ENCODE data around the gene GRIK1. TPM values are rescaled to one million over a fixed set of nuclear protein-coding genes. Genes with fewer than 3 reads are reported as not detected.

GRIK1 gene
- total RNA-seq, 1 experiment from 2014 or later = 0.09 TPM

- TF ChIP-seq ZBTB43 (CRISPR knock-in tag; IDR thresholded peaks at IDR 0.05) = no peak
- TF ChIP-seq, protein P1, sequence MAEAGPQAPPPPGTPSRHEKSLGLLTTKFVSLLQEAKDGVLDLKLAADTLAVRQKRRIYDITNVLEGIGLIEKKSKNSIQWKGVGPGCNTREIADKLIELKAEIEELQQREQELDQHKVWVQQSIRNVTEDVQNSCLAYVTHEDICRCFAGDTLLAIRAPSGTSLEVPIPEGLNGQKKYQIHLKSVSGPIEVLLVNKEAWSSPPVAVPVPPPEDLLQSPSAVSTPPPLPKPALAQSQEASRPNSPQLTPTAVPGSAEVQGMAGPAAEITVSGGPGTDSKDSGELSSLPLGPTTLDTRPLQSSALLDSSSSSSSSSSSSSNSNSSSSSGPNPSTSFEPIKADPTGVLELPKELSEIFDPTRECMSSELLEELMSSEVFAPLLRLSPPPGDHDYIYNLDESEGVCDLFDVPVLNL (CRISPR knock-in tag; IDR thresholded peaks at IDR 0.05; ENCODE audit: borderline replicate concordance, low read depth) = no peak
- TF ChIP-seq GTF2I (CRISPR knock-in tag; conservative IDR thresholded peaks at IDR 0.05) = no peak
- no peak for TF ChIP-seq NFATC4 (CRISPR knock-in tag; IDR thresholded peaks at IDR 0.05)
- no peak for TF ChIP-seq ZNF396 (CRISPR knock-in tag; IDR thresholded peaks at IDR 0.05; ENCODE audit: borderline replicate concordance)
- no peak for TF ChIP-seq ZNF512 (CRISPR knock-in tag; IDR thresholded peaks at IDR 0.05; ENCODE audit: borderline replicate concordance)
- TF ChIP-seq, protein P2, sequence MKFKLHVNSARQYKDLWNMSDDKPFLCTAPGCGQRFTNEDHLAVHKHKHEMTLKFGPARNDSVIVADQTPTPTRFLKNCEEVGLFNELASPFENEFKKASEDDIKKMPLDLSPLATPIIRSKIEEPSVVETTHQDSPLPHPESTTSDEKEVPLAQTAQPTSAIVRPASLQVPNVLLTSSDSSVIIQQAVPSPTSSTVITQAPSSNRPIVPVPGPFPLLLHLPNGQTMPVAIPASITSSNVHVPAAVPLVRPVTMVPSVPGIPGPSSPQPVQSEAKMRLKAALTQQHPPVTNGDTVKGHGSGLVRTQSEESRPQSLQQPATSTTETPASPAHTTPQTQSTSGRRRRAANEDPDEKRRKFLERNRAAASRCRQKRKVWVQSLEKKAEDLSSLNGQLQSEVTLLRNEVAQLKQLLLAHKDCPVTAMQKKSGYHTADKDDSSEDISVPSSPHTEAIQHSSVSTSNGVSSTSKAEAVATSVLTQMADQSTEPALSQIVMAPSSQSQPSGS (CRISPR knock-in tag; IDR thresholded peaks at IDR 0.05; ENCODE audit: borderline replicate concordance, low read depth) = no peak
- no peak for TF ChIP-seq CDX4 (CRISPR knock-in tag; IDR thresholded peaks at IDR 0.05; ENCODE audit: borderline replicate concordance)
- TF ChIP-seq TP53 (CRISPR knock-in tag; IDR thresholded peaks at IDR 0.05) = no peak
- TF ChIP-seq MLX (CRISPR knock-in tag; IDR thresholded peaks at IDR 0.05) = no peak
- TF ChIP-seq OVOL2 (CRISPR knock-in tag; IDR thresholded peaks at IDR 0.05; ENCODE audit: borderline replicate concordance) = no peak
- no peak for TF ChIP-seq ZBTB21 (CRISPR knock-in tag; IDR thresholded peaks at IDR 0.05; ENCODE audit: borderline replicate concordance)
- Mint-ChIP-seq H3K9me3 (no peaks in the 10 kb centered on the region), H3K4me3 (no peak overlapping the region), H3K4me1 (peaks cover 10% of the 10 kb centered on the region), H3K36me3 (no peaks in the 10 kb centered on the region), H3K27me3 (ENCODE audit: low read depth) (peaks cover 3% of the 10 kb centered on the region; the same call in 1 of the 2 replicates), H3K27ac (no peak overlapping the region)
- ChIA-PET CTCF (no interaction called here), POLR2A (no interaction called here)
- no peak for DNase-seq (ENCODE audit: low spot score)
- ATAC-seq = no peak
These were observed 389.6 kb downstream of the GRIK1 start for GRCh38 chr21:29550205-29550604.

- ChIA-PET CTCF (interaction anchor here (1.0 kb wide), 1 partner anchor 50 kb away, joined by 5 read pairs; no protein-coding TSS in a partner anchor), POLR2A (no interaction called here)
- no peaks in the 10 kb centered on the region for H3K36me3 Mint-ChIP-seq
- no peak overlapping the region for H3K4me3 Mint-ChIP-seq
- no peak for ATAC-seq
- H3K4me1 Mint-ChIP-seq = peaks cover 10% of the 10 kb centered on the region
- no peak overlapping the region for H3K27ac Mint-ChIP-seq
- peaks cover 3% of the 10 kb centered on the region; the same call in 1 of the 2 replicates for H3K27me3 Mint-ChIP-seq (ENCODE audit: low read depth)
- no peaks in the 10 kb centered on the region for H3K9me3 Mint-ChIP-seq
- no peak for DNase-seq (ENCODE audit: low spot score)
- TF ChIP-seq ZMAT4 (CRISPR knock-in tag; IDR thresholded peaks at IDR 0.05) (no peak), FOXJ3 (CRISPR knock-in tag; IDR thresholded peaks at IDR 0.05; ENCODE audit: borderline replicate concordance) (no peak), ZNF396 (CRISPR knock-in tag; IDR thresholded peaks at IDR 0.05; ENCODE audit: borderline replicate concordance) (no peak), ZNF317 (CRISPR knock-in tag; IDR thresholded peaks at IDR 0.05; ENCODE audit: borderline replicate concordance, low read depth) (no peak), ATF1 (CRISPR knock-in tag; IDR thresholded peaks at IDR 0.05) (no peak), AR (CRISPR knock-in tag; IDR thresholded peaks at IDR 0.05) (no peak), RORB (CRISPR knock-in tag; IDR thresholded peaks at IDR 0.05) (no peak), FOXP1 (CRISPR knock-in tag; IDR thresholded peaks at IDR 0.05; ENCODE audit: borderline replicate concordance) (no peak), ZNF263 (CRISPR knock-in tag; IDR thresholded peaks at IDR 0.05; ENCODE audit: low read depth) (no peak)
- TF ChIP-seq, protein P3, sequence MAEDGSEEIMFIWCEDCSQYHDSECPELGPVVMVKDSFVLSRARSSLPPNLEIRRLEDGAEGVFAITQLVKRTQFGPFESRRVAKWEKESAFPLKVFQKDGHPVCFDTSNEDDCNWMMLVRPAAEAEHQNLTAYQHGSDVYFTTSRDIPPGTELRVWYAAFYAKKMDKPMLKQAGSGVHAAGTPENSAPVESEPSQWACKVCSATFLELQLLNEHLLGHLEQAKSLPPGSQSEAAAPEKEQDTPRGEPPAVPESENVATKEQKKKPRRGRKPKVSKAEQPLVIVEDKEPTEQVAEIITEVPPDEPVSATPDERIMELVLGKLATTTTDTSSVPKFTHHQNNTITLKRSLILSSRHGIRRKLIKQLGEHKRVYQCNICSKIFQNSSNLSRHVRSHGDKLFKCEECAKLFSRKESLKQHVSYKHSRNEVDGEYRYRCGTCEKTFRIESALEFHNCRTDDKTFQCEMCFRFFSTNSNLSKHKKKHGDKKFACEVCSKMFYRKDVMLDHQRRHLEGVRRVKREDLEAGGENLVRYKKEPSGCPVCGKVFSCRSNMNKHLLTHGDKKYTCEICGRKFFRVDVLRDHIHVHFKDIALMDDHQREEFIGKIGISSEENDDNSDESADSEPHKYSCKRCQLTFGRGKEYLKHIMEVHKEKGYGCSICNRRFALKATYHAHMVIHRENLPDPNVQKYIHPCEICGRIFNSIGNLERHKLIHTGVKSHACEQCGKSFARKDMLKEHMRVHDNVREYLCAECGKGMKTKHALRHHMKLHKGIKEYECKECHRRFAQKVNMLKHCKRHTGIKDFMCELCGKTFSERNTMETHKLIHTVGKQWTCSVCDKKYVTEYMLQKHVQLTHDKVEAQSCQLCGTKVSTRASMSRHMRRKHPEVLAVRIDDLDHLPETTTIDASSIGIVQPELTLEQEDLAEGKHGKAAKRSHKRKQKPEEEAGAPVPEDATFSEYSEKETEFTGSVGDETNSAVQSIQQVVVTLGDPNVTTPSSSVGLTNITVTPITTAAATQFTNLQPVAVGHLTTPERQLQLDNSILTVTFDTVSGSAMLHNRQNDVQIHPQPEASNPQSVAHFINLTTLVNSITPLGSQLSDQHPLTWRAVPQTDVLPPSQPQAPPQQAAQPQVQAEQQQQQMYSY (CRISPR knock-in tag; IDR thresholded peaks at IDR 0.05) = no peak
These were observed 390.2 kb downstream of the GRIK1 start for GRCh38 chr21:29549614-29550013.
